HepG2 (cell line): ENCODE data around the gene CPS1.

Experiments used
- ETV5 ChIP-seq: IDR thresholded peaks from 2 replicates; pipeline ENCODE4 v1.6.1; 2018; ENCODE audit warnings: missing biosample characterization, missing genetic modification reagents, inconsistent platforms, borderline replicate concordance
- EZH2 ChIP-seq: conservative IDR thresholded peaks from 2 replicates; pipeline ENCODE4 v1.6.1; 2012; ENCODE audit warnings: mild to moderate bottlenecking, low read depth, low read length, moderate library complexity
- FOXA1 ChIP-seq, 2 experiments: fragments of 450-650 bp in 1 of 2; sonication (generic) in 1 of 2; formaldehyde crosslinking in 1 of 2; IDR thresholded peaks; 2 replicates each; pipeline versions ENCODE4 v1.4.0 to v1.6.1; 2016 to 2020; ENCODE audit warnings: missing genetic modification reagents in 1 of 2
- NR2F2 ChIP-seq: IDR thresholded peaks from 2 replicates; pipeline ENCODE4 v1.6.1; 2012; ENCODE audit warnings: low read depth, inconsistent platforms, borderline replicate concordance
- POLR2AphosphoS5 ChIP-seq: IDR thresholded peaks from 2 replicates; pipeline ENCODE4 v1.6.1; 2012; ENCODE audit warnings: low read depth, low read length
- RAD21 ChIP-seq: fragments of 450-650 bp; formaldehyde crosslinking; IDR thresholded peaks from 2 replicates; pipeline ENCODE4 v1.5.0; 2020; ENCODE audit warnings: mild to moderate bottlenecking
- RARG ChIP-seq: sonication (generic); formaldehyde crosslinking; IDR thresholded peaks from 2 replicates; pipeline ENCODE4 v1.4.0; 2020; ENCODE audit warnings: low read depth, mild to moderate bottlenecking, missing genetic modification reagents
- ZNF317 ChIP-seq: sonication (generic); formaldehyde crosslinking; IDR thresholded peaks from 2 replicates; pipeline ENCODE4 v1.5.0; 2020; ENCODE audit warnings: mild to moderate bottlenecking, missing genetic modification reagents
- TF ChIP-seq, protein P1 (sequence below): sonication (generic); formaldehyde crosslinking; IDR thresholded peaks from 2 replicates; pipeline ENCODE4 v1.8.1; 2023; ENCODE audit warnings: mild to moderate bottlenecking, missing genetic modification reagents
- TF ChIP-seq, protein P2 (sequence below): sonication (generic); formaldehyde crosslinking; IDR thresholded peaks from 2 replicates; pipeline ENCODE4 v1.4.0; 2020; ENCODE audit warnings: missing genetic modification reagents

DNA sequence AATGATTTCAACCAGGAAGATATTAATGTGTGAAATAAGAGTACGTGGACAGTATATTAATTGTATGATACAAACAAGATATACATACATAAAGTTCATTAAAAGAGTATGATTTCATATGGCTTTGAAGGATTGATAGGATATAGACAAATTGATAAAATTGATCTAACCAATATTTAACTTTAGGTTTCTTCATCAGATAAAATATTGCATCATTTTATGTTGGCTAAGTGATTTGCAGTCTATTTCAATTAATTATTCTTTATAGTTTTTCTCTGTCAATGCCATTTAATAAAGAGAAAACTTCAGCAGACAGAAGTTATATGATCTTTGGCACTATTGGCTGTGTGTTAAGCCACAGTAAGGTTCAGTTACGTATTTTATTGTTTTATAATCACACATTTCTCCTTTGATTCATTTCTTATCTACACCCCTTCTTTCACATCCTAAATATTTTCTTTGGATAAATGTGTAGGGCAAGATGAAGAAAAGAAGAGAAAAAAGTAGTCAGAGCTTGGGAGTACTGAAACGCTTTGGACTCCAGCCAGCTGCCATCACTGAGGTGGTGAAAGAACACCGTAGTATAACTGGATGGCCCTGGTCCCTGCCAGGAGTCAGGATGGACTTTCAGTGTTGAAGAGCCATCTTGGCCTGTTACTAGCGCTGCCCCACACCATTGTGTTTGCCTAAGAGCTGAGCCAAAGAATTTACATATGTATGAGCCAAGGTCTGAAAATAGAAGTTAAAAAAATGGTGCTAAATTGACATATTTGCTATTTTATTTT is 9.8 kb upstream of the CPS1 start:
- TF ChIP-seq, protein P1, sequence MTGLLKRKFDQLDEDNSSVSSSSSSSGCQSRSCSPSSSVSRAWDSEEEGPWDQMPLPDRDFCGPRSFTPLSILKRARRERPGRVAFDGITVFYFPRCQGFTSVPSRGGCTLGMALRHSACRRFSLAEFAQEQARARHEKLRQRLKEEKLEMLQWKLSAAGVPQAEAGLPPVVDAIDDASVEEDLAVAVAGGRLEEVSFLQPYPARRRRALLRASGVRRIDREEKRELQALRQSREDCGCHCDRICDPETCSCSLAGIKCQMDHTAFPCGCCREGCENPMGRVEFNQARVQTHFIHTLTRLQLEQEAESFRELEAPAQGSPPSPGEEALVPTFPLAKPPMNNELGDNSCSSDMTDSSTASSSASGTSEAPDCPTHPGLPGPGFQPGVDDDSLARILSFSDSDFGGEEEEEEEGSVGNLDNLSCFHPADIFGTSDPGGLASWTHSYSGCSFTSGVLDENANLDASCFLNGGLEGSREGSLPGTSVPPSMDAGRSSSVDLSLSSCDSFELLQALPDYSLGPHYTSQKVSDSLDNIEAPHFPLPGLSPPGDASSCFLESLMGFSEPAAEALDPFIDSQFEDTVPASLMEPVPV (CRISPR knock-in tag), result no peak
- TF ChIP-seq EZH2 (no peak), ETV5 (CRISPR knock-in tag) (no peak), FOXA1 (IDR thresholded peaks at IDR 0.05) (no peak), FOXA1 (CRISPR knock-in tag; IDR thresholded peaks at IDR 0.05) (no peak), NR2F2 (no peak), POLR2AphosphoS5 (no peak), ZNF317 (no peak), RARG (CRISPR knock-in tag) (no peak), RAD21 (CRISPR knock-in tag) (no peak)
- TF ChIP-seq, protein P2, sequence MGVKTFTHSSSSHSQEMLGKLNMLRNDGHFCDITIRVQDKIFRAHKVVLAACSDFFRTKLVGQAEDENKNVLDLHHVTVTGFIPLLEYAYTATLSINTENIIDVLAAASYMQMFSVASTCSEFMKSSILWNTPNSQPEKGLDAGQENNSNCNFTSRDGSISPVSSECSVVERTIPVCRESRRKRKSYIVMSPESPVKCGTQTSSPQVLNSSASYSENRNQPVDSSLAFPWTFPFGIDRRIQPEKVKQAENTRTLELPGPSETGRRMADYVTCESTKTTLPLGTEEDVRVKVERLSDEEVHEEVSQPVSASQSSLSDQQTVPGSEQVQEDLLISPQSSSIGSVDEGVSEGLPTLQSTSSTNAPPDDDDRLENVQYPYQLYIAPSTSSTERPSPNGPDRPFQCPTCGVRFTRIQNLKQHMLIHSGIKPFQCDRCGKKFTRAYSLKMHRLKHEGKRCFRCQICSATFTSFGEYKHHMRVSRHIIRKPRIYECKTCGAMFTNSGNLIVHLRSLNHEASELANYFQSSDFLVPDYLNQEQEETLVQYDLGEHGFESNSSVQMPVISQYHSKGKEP (CRISPR knock-in tag), result no peak
